IMR-90 (cell line): ENCODE results near the gene DUSP28.

Experiments used
- CEBPB ChIP-seq: IDR thresholded peaks from 2 replicates; pipeline ENCODE4 v1.6.1; 2012; ENCODE audit warnings: low read depth, low read length, improper control_type of control experiment
- CTCF ChIP-seq: conservative IDR thresholded peaks from 2 replicates; pipeline ENCODE4 v1.5.1; 2012; ENCODE audit warnings: mild to moderate bottlenecking, low read depth, low read length, improper control_type of control experiment

GRCh38 chr2:240561325-240561971 lies 1.3 kb downstream of the DUSP28 start:
- no peak for TF ChIP-seq CTCF
- no peak for TF ChIP-seq CEBPB
